ENCODE data around the gene KIRREL3. TPM values are rescaled to one million over a fixed set of nuclear protein-coding genes. Genes with fewer than 3 reads are reported as not detected.
"Not testable (repeated sequence)": the region's sequence is repeated elsewhere in the genome, so short reads cannot be mapped to it uniquely, and the experiment has no call there.

The KIRREL3 gene
- total RNA-seq, 2 donors from 2014 or later = not detected

DNA sequence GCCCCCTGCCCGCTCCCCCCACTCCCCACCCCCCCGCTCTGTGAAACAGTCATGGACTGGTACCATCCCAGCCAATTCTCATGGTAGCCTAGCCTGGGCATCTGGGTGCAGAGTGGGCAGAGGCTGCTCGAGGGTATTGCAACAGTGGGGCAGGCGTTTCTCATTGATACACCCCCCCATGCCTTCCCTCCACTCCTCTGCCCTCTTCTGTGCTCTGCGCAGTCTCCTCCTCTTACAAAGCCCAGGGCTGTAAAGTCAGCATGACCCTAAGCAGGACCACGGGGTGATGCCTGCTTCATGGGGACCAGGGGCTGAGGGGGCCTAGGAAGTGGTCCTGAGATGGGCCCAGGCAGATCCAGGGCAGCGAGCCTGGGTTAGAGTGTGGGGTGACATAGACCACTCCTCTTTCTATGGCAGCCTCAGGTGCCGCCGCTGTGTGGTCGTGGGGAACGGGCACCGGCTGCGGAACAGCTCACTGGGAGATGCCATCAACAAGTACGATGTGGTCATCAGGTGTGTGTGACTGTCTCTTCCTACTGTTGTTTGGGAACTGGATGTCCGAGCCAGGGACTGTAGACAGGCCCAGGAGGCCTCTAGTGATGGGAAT is 592.8 kb downstream of the KIRREL3 start:
- H3K9me3 Mint-ChIP-seq = no peaks in the 10 kb centered on the region
- no peak for DNase-seq (ENCODE audit: low spot score in 2 of 2)
- ATAC-seq = no peak
- no peak overlapping the region for H3K27ac Mint-ChIP-seq
- no peaks in the 10 kb centered on the region for H3K36me3 Mint-ChIP-seq

DNA sequence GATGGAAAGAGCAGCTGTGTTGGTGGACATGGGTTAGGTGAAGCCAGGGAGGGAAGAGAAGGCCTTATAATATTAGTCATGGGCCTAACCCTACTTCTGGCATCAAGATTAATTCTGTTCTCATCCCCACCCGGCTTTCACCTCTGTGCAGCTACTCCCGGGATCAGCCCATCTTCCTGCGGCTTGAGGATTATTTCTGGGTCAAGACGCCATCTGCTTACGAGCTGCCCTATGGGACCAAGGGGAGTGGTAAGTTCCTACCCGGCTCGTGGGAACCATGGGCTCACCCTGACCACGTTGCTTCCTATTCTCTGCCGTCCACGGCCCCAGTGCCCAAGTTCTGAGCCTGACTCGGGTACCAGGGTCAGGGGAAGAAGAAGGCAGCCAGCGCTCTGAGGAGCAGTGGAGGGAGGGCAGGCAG is 593.5 kb downstream of the KIRREL3 start:
- DNase-seq (ENCODE audit: low spot score in 2 of 2) = no peak
- Mint-ChIP-seq H3K36me3 (no peaks in the 10 kb centered on the region), H3K9me3 (no peaks in the 10 kb centered on the region), H3K27ac (no peak overlapping the region)
- no peak for ATAC-seq

DNA sequence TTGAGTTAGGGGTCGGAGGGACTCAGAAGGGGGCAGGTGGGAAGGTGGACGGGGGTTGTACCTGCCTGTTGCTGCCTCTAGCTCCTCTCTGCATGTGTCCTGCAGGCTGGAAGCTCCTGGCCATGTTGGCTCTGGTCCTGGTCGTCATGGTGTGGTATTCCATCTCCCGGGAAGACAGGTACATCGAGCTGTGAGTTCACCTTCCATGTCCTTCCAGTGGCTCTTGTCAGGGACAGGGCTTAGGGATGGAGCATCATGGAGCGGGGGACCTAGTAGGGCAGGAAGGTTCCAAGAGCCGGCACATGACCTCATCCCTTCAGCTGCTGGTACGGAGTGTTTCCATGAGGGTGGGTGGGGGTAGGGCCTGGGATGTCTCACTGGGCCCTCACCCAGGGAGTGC is 594.2 kb downstream of the KIRREL3 start:
- ATAC-seq = no peak
- peak overlapping the region in 1 of 2 donors; percentile 44 for H3K27ac Mint-ChIP-seq
- H3K36me3 Mint-ChIP-seq = no peaks in the 10 kb centered on the region
- H3K9me3 Mint-ChIP-seq = no peaks in the 10 kb centered on the region
- DNase-seq (ENCODE audit: low spot score in 2 of 2) = no peak

DNA sequence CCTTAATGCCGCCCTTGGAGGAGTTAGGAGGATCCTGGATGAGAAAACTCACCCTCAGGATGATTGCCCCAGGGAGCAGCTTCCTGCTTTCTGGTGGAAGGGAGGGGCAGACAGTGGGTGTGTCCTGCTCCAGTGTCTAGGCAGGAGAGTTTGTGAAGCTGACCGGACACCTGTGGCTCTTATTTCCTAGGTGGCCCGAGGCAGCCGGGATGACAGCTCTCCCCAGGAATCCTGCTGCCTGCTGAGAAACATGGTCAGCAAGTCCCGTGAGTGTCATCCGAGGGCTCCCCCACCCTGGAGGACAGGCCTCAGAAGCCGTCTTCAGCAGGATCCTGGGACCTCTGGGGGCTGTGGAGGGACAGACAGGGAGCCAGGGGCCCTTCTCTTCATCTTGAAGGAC is 594.7 kb downstream of the KIRREL3 start:
- DNase-seq (ENCODE audit: low spot score in 2 of 2) (no peak), ATAC-seq (no peak)
- no peaks in the 10 kb centered on the region for H3K9me3 Mint-ChIP-seq
- no peaks in the 10 kb centered on the region for H3K36me3 Mint-ChIP-seq
- peak overlapping the region in 1 of 2 donors; percentile 44 for H3K27ac Mint-ChIP-seq

DNA sequence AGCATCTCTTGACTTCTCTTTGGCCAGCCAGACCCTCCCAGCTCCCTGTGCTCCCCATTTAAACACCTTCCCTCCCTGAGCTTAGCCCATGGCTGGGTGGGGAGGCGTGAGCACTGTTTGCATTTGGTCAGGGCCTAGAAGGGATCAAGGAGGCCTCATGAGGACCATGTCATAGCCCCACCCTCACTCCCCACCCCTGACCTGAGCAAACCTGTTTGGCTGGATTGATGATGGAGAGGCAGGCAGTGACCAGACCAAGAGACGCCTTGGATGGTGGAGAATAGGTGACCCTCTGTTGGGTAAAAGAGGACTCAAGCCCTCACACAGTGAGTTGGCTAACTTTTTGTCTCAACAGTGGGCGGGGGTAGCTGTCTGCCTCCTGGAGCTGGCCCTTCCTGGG is 595.2 kb downstream of the KIRREL3 start:
- DNase-seq (ENCODE audit: low spot score in 2 of 2) (no peak), ATAC-seq (no peak)
- no peaks in the 10 kb centered on the region for H3K9me3 Mint-ChIP-seq
- H3K27ac Mint-ChIP-seq = no peak overlapping the region
- no peaks in the 10 kb centered on the region for H3K36me3 Mint-ChIP-seq

DNA sequence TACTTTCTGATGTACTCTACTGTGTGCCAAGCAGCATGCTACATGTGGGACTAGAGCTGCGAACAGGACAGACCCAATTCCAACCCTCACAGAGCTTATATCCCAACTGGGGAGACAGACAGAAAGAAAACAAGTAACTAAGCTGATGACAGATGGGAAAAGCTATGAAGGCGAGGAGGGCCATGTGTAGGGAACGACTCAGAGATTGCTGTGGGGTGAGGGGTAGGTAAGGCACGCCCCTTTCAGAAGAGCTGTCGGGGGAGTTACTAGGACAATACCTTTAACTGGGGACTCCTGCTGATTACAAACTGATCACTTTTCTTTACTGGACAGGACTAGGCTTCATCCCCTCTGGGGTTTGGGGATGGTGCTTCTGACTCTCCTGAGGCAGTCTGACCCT is 596.2 kb downstream of the KIRREL3 start:
- Mint-ChIP-seq H3K27ac (no peak overlapping the region), H3K36me3 (no peaks in the 10 kb centered on the region), H3K9me3 (no peaks in the 10 kb centered on the region)
- ATAC-seq = no peak
- DNase-seq (ENCODE audit: low spot score in 2 of 2) = no peak

DNA sequence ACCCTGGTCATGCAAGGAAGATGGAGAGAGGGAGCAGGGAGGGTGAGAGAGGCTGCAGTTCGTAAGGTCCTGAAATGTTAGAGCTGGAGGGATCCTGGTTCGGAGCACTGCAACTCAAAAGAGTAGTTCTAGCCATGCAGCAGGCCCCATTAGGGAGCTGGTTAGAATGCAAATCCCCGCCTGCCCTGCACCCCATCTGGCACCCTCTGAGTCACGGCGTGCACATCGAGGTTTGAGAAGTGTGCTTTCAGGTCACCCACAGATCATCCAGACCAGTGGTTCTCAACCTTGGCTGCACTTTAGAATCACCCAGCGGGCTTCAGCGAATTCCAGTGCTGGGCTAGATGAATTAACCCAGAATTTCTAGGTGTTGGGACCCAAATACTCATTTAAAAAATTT is 596.9 kb downstream of the KIRREL3 start:
- no peaks in the 10 kb centered on the region for H3K9me3 Mint-ChIP-seq
- DNase-seq (ENCODE audit: low spot score in 2 of 2) (no peak), ATAC-seq (peak in 1 of 2 donors; percentile 43)
- no peak overlapping the region for H3K27ac Mint-ChIP-seq
- no peaks in the 10 kb centered on the region for H3K36me3 Mint-ChIP-seq

DNA sequence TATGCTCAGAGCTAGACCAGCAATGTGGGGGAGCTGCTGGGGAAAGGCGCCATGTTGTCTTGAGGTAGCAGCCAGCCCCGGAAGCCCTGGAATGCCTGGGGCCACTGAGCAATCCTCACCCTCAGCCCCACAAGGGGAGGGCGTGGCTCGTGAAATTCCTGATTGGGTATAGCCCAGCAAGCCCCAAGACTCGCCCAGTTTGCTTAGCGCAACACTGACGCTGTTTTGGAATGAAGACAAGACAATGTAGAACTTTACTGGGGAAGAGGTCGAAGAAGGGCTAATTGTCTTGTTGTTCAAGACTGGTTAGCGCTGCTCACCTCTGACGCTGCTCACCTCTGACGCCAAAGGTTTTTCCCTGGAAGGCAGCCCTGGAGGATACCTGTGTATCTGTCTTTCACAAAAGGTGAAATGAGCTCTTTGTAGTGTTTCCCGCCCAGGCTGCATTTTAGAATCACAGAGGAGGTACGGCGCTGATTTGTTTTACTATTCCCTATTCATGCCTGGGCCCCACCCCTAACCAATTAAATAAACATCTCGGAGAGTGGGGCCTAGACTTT is 597.5 kb downstream of the KIRREL3 start:
- Mint-ChIP-seq H3K9me3 (no peaks in the 10 kb centered on the region), H3K36me3 (no peaks in the 10 kb centered on the region), H3K27ac (no peak overlapping the region)
- ATAC-seq = no peak
- DNase-seq (ENCODE audit: low spot score in 2 of 2) = no peak

DNA sequence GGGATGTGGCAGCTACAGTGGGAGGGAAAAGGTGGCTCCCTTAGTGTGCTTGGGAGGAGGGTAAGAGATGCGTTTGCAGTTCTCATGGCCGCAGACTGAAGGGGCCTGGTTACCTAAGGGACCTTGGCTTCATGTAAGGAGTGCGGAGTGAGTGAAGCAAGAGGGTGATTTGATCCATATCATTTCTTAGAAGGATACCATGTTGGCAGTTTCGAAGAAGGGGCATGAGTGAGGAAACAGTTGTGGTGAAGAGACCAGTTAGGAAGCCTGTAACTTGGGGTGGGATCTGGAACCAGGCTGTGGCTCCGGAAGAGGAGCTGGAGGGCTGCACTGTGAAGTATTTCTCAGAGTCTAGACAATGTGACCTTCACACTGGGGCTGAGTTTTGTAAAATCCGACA is 600.1 kb downstream of the KIRREL3 start:
- Mint-ChIP-seq H3K36me3 (no peaks in the 10 kb centered on the region), H3K9me3 (no peaks in the 10 kb centered on the region), H3K27ac (peak overlapping the region in 1 of 2 donors; percentile 31)
- ATAC-seq (no peak), DNase-seq (ENCODE audit: low spot score in 2 of 2) (no peak)

DNA sequence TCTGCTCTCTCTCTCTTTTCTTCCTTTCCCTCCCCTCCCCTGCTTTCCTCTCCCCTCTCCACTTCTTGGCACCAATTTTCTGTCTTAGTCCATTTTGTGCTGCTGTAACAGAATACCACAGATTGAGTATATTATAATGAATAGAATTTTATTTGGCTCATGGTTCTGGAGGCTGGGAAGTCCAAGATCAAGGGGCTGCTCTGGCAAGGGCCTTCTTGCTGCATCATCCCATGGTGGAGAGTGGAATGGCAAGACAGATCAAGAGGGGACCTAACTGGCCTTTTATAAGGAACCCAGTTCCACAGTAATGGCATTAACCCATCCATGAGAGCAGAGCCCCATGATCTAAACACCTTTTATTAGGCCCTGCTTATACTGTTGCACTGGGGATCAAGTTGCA is 600.6 kb downstream of the KIRREL3 start:
- ATAC-seq (no peak), DNase-seq (ENCODE audit: low spot score in 2 of 2) (no peak)
- no peak overlapping the region for H3K27ac Mint-ChIP-seq
- no peaks in the 10 kb centered on the region for H3K36me3 Mint-ChIP-seq
- no peaks in the 10 kb centered on the region for H3K9me3 Mint-ChIP-seq

DNA sequence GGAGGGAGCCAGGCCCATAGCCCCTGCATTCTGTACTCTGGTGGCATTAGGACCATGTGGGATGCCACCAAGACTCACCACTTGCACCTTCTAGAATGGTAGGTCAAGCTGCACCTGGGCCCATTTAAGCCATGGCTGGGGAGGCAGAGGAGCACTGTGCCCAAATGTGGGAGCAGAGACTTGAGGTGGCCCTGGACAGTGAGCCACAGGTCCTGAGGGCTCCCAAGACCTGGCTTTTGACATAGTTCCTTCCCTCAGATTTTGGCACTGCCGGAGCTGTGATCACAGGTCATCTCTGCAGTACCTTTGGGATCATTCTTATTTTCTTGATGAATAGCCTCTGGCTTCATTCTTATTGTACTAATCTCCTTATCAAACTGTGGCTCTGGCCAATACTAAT is 601.8 kb downstream of the KIRREL3 start:
- H3K36me3 Mint-ChIP-seq = no peaks in the 10 kb centered on the region
- no peak for ATAC-seq
- H3K9me3 Mint-ChIP-seq = no peaks in the 10 kb centered on the region
- H3K27ac Mint-ChIP-seq = no peak overlapping the region
- no peak for DNase-seq (ENCODE audit: low spot score in 2 of 2)

DNA sequence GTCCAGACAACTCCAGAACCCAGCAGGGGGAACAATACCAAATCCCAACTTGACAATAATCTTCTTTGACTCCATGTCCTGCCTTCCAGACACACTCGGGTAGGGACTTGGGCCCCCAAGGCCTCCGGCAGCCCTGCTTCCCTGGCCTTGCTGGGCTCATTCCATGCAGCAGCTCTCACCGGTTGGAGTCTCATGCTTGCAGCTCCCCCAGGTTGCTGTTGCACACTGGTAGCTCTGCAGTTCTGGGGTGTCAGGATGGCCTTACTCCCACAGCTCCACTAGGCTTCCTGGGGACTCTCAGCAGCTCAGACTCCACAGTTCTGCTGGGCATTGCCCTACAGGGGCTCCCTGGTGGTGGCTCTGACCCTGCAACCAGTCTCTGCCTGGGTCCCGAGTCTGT is 602.3 kb downstream of the KIRREL3 start:
- H3K36me3 Mint-ChIP-seq = no peaks in the 10 kb centered on the region
- ATAC-seq = no peak

DNA sequence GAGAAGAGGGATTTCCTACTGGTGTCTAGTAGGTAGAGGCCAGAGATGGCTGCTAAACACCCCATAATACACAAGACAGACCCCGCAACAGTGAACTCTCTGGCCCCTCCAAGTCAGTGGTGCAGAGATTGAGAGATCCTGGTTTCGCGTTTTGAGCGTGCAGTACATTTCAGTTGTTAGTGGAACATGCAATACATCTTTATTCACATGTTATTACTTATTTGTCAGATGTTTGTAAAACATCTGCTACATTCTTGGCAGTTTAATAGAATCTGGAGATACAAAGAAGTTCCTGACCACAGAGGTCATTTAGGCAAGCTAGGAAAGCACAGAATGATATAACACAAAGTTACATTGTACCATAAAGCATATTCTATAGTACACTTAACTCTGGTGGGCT is 603.6 kb downstream of the KIRREL3 start:
- DNase-seq (ENCODE audit: low spot score in 2 of 2) = no peak
- no peak overlapping the region for H3K27ac Mint-ChIP-seq
- ATAC-seq = no peak
- no peaks in the 10 kb centered on the region for H3K36me3 Mint-ChIP-seq
- no peaks in the 10 kb centered on the region for H3K9me3 Mint-ChIP-seq

More for the DNA sequence above, 602.3 kb downstream of the KIRREL3 start:
- Mint-ChIP-seq H3K9me3 (no peaks in the 10 kb centered on the region), H3K27ac (no peak overlapping the region)
- no peak for DNase-seq (ENCODE audit: low spot score in 2 of 2)

DNA sequence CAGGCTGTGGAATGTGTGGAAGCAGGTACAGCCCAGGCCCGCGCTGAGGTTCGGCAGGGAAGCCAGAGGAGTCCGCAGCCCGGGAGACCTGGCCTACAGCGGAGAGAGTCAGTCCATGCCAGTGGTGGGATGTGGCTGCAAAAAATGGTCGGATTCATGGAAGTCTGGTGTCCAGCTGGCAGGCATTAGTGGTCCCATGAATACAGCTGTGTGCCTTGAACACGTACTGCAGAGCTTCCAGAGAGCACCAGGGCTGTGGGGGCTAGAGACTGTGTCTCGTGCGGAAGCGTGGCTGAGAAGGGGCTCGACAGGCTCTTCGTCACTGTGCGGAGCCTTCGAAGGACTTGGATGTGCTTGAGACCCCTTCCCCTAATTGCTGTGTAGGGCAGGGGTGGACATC is 604.3 kb downstream of the KIRREL3 start:
- not testable (repeated sequence) for H3K27ac Mint-ChIP-seq; DNase-seq (ENCODE audit: low spot score in 2 of 2); H3K9me3 Mint-ChIP-seq; ATAC-seq; H3K36me3 Mint-ChIP-seq

DNA sequence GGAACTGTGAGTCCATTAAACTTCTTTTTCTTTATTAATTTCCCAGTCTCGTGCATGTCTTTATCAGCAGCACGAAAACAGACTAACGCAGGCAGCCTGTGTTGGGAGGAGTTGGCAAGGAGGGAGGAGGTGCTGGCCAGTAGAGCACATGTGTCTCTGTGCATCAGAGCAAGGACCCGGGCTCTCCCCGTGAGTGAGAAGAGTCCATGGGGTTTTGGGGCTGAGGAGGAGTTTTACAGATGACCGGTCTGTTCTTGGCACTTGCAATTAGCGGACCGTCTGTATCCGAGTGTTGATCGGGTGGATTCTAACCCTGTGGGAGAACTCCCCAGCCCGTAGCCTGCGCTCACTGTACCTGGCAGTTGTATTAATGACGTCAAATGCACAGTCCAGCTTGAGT is 604.8 kb downstream of the KIRREL3 start:
- not testable (repeated sequence) for H3K36me3 Mint-ChIP-seq; DNase-seq (ENCODE audit: low spot score in 2 of 2); H3K9me3 Mint-ChIP-seq; H3K27ac Mint-ChIP-seq; ATAC-seq

DNA sequence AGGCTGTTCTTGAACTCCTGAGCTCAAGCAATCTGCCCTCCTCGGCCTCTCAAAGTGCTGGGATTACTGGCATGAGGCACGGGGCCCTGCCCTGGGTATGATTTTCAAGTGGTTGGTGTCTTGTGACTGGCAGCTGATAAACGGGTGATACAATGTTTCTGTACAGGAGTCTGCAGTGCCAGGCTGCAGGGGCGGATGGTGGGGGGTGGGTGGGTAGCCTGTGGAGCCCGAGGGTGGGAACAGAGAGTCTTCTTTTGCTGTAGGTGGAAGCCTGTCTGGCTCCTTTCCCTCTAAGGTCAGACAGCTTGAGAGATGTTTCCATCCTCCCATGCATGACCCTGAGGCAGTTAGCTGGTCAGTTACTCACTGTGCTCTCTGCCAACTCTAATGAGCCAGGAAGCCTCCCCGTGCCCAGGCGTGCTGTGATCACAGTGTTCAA is 605.9 kb downstream of the KIRREL3 start:
- not testable (repeated sequence) for H3K9me3 Mint-ChIP-seq; H3K27ac Mint-ChIP-seq; ATAC-seq; H3K36me3 Mint-ChIP-seq; DNase-seq (ENCODE audit: low spot score in 2 of 2)

DNA sequence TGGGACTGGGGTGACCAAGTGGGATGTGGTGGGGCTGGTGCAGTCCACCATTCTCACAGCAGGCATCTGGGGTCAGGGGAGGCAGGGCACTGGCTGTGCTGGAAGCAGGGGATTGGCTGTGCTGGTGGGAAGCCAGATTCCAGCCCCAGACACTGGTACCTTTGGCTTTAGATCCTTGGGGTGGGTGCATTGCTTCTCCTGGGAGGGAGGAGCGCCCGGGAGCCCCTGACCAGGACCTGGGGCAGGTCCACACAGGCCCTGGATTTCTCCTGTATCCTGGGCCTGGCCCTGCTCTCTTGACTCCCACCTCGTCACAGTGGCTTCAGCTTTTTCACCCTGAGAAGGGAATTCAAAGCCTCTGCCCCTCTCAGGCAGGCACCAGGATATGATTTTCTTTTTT is 606.5 kb downstream of the KIRREL3 start:
- H3K27ac Mint-ChIP-seq = no peak overlapping the region
- H3K9me3 Mint-ChIP-seq = no peaks in the 10 kb centered on the region
- no peak for DNase-seq (ENCODE audit: low spot score in 2 of 2)
- ATAC-seq = no peak
- H3K36me3 Mint-ChIP-seq = no peaks in the 10 kb centered on the region

DNA sequence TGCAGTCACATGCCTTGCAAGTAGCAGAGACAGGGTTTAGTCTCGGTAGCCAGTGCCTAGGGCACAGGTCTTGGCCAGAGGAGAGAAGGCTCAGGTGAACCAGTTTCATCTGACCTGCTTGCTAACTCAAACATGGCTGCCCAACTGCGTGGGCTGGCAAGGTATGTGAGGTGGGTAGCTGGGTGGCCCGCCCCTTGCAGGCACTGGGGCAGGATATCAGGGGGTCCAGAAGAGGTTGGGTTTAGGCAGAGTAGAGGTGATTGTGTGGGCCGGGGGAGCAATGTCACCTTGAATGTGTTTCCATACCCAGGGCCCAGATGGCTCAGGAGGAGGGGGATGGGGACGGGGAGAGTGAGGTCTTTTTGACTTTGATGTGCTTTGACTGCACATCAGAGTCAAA is 607.4 kb downstream of the KIRREL3 start:
- DNase-seq (ENCODE audit: low spot score in 2 of 2) (no peak), ATAC-seq (no peak)
- no peaks in the 10 kb centered on the region for H3K36me3 Mint-ChIP-seq
- no peak overlapping the region for H3K27ac Mint-ChIP-seq
- no peaks in the 10 kb centered on the region for H3K9me3 Mint-ChIP-seq
